A549 (cell line): ENCODE results near the gene SEC61B. TPM values are rescaled to one million over a fixed set of nuclear protein-coding genes. Genes with fewer than 3 reads are reported as not detected.

Experiments used
- ATAC-seq, 2 experiments: fragments of 200-7000 bp in 1 of 2; fragments of >200 bp in 1 of 2; cut with Nextera tagmentation in 1 of 2; cut with Tn5 transposase in 1 of 2; 3 replicates each; pipeline versions ENCODE4 v1.8.0 to v1.9.1; 2018 to 2020; ENCODE audit warnings: mild to moderate bottlenecking in 1 of 2, moderate library complexity in 1 of 2
- CTCF ChIA-PET: fragments of 300-600 bp; sonication (Branson Sonifier 250); formaldehyde crosslinking; extraction: SDS; loops from one replicate; lab custom pipeline; 2021; ENCODE audit warnings: antibody characterized with exemption, inconsistent platforms; lab: Yijun Ruan, JAX
- POLR2A ChIA-PET: fragments of 350-600 bp; formaldehyde crosslinking; extraction: SDS; loops from one replicate; lab custom pipeline; 2021; ENCODE audit warnings: antibody characterized with exemption, inconsistent platforms; lab: Yijun Ruan, JAX
- DNase-seq, 2 experiments: peaks; one replicate each; pipeline versions ENCODE4 v3.0.0 to v3.0.0-alpha.2; 2011 to 2016; ENCODE audit warnings: low read depth in 1 of 2, low spot score in 1 of 2
- FAIRE-seq: peaks from 2 replicates; lab custom pipeline; 2011; peaks lifted over from hg19 to GRCh38; lab: Jason Lieb, UNC
- H3K27ac ChIP-seq, 2 experiments: fragments of >200 bp; sonication (Bioruptor Twin); formaldehyde crosslinking; 3 replicates each; pipeline ENCODE4 v1.5.1; 2016 to 2017
- H3K4me1 ChIP-seq: fragments of >200 bp; sonication (Bioruptor Twin); formaldehyde crosslinking; 3 replicates; pipeline ENCODE4 v1.6.1; 2016
- H3K4me2 ChIP-seq: fragments of >200 bp; sonication (Bioruptor Twin); formaldehyde crosslinking; 3 replicates; pipeline ENCODE4 v1.6.1; 2016
- H3K4me3 ChIP-seq: fragments of >200 bp; sonication (Bioruptor Twin); formaldehyde crosslinking; 3 replicates; pipeline ENCODE4 v1.5.1; 2016
- H3K9me3 ChIP-seq: fragments of >200 bp; sonication (Bioruptor Twin); formaldehyde crosslinking; 3 replicates; pipeline ENCODE4 v1.6.1; 2016
- BCL3 ChIP-seq: fragments of >200 bp; sonication (Bioruptor Twin); formaldehyde crosslinking; IDR thresholded peaks from 3 replicates; pipeline ENCODE4 v1.6.1; 2016
- CBX2 ChIP-seq: fragments of 200-600 bp; sonication (generic); IDR thresholded peaks from 2 replicates; pipeline ENCODE4 v1.6.1; 2016; ENCODE audit warnings: low read depth, mild to moderate bottlenecking, borderline replicate concordance
- CHD2 ChIP-seq: fragments of 150-350 bp; IDR thresholded peaks from 2 replicates; pipeline ENCODE4 v1.6.1; 2014; ENCODE audit warnings: low read length; ENCODE audit not compliant: partially characterized antibody
- CTCF ChIP-seq: fragments of >200 bp; sonication (Bioruptor Twin); formaldehyde crosslinking; IDR thresholded peaks from 3 replicates; pipeline ENCODE4 v1.5.1; 2016
- ELK1 ChIP-seq: fragments of 150-350 bp; IDR thresholded peaks from 2 replicates; pipeline ENCODE4 v1.6.1; 2014; ENCODE audit warnings: low read depth, mild to moderate bottlenecking, low read length
- HEYL ChIP-seq: fragments of 250-450 bp; sonication (Bioruptor Pico); IDR thresholded peaks from 2 replicates; pipeline ENCODE4 v1.8.0; 2021; ENCODE audit warnings: mild to moderate bottlenecking, moderate library complexity
- HOXA7 ChIP-seq: fragments of 250-450 bp; sonication (Bioruptor Pico); IDR thresholded peaks from 2 replicates; pipeline ENCODE4 v1.5.0; 2020; ENCODE audit warnings: mild to moderate bottlenecking, moderate library complexity
- HOXB13 ChIP-seq: fragments of 250-450 bp; sonication (Bioruptor Pico); IDR thresholded peaks from 2 replicates; pipeline ENCODE4 v1.5.0; 2020; ENCODE audit warnings: low read depth, mild to moderate bottlenecking, moderate library complexity
- HOXB5 ChIP-seq: fragments of 250-450 bp; sonication (Bioruptor Pico); IDR thresholded peaks from 2 replicates; pipeline ENCODE4 v1.5.0; 2020; ENCODE audit warnings: mild to moderate bottlenecking, moderate library complexity
- MAX ChIP-seq: IDR thresholded peaks from 2 replicates; pipeline ENCODE4 v1.6.1; 2012
- MAZ ChIP-seq: fragments of 150-350 bp; IDR thresholded peaks from 2 replicates; pipeline ENCODE4 v1.6.1; 2014; ENCODE audit warnings: antibody characterized with exemption, low read depth, low read length, borderline replicate concordance
- NFE2L2 ChIP-seq: fragments of 150-350 bp; conservative IDR thresholded peaks from 2 replicates; pipeline ENCODE4 v1.6.1; 2014; ENCODE audit warnings: low read length
- PBX3 ChIP-seq: IDR thresholded peaks from 2 replicates; pipeline ENCODE4 v1.6.1; 2012
- PHF8 ChIP-seq: fragments of 200-600 bp; sonication (generic); IDR thresholded peaks from 2 replicates; pipeline ENCODE4 v1.6.1; 2016; ENCODE audit warnings: low read depth, mild to moderate bottlenecking, antibody characterized with exemption, moderate library complexity, borderline replicate concordance
- POLR2A ChIP-seq: IDR thresholded peaks from 2 replicates; pipeline ENCODE4 v1.6.1; 2012; ENCODE audit warnings: mild to moderate bottlenecking, low read length
- SREBF2 ChIP-seq: fragments of 450-650 bp; IDR thresholded peaks from 2 replicates; pipeline ENCODE4 v1.6.1; 2014; ENCODE audit warnings: mild to moderate bottlenecking, moderate library complexity
- USF2 ChIP-seq: fragments of 450-650 bp; IDR thresholded peaks from 2 replicates; pipeline ENCODE4 v1.6.1; 2014; ENCODE audit warnings: antibody characterized with exemption
- ZC3H11A ChIP-seq: fragments of 450-650 bp; IDR thresholded peaks from 2 replicates; pipeline ENCODE4 v1.6.1; 2014; ENCODE audit warnings: antibody characterized with exemption, mild to moderate bottlenecking
- ZNF302 ChIP-seq: fragments of 250-450 bp; sonication (Bioruptor Pico); IDR thresholded peaks from 2 replicates; pipeline ENCODE4 v1.9.0; 2021; ENCODE audit warnings: inconsistent platforms, mild to moderate bottlenecking, moderate library complexity
- WGBS: methylation state at CpG from one replicate; pipeline ENCODE4 v1.1.6; 2017; ENCODE audit errors: missing lambda C conversion rate; 5-methylcytosine and 5-hydroxymethylcytosine counted together
- polyA plus RNA-seq, 4 experiments: library from polyadenylated mRNA; depleted of rRNA in 3 of 4; stranded (reverse); fragments of >200 nt; fragmentation: RNase III in 1 of 4; extraction: RNeasy Plus Mini Kit Qiagen cat#74134 plus additional on column Dnase treatment in 1 of 4; gene quantifications; 2 replicates in 3 of 4; 3 replicates in 1 of 4; pipeline ENCODE4 v1.2.3, GENCODE V29; 2011 to 2017

SEC61B gene
- polyA plus RNA-seq, 2 of the 4 experiments (the other 2 are of a cell fraction), result 194 to 275 TPM

GRCh38 chr9:99221266-99221620 is 839 bp upstream of the SEC61B start:
- DNase-seq, result peak in 1 of 2 experiments; percentile 8
- TF ChIP-seq NFE2L2, result no peak
- TF ChIP-seq HOXB13 (CRISPR knock-in tag), result no peak
- no peak for TF ChIP-seq CHD2
- TF ChIP-seq PBX3, result no peak
- no peak for TF ChIP-seq CBX2
- no peak for TF ChIP-seq MAX
- TF ChIP-seq, all 56 proteins: peak for 0
- ChIA-PET CTCF (interaction anchor here (0.7 to 0.8 kb wide), 2 partner anchors 27 to 1155 kb away, joined by 3 read pairs; no protein-coding TSS in a partner anchor), POLR2A (interaction anchor here (0.7 to 1.8 kb wide), 8 partner anchors 8 to 1208 kb away, joined by 3 to 11 read pairs (median 6); no protein-coding TSS in a partner anchor)
- Histone ChIP-seq H3K27ac (peak overlapping the region; percentile 91), H3K4me2 (peak overlapping the region; percentile 76), H3K9me3 (no peaks in the 10 kb centered on the region), H3K4me1 (peaks cover 20% of the 10 kb centered on the region), H3K4me3 (peak overlapping the region; percentile 82)
- FAIRE-seq (no peak), ATAC-seq (no peak; a peak in 1 of 6 replicates)
- 0% methylated on average over 9 of the region's 25 CpGs for WGBS

GRCh38 chr9:99222416-99223270 is 561 bp downstream of the SEC61B start:
- ChIA-PET POLR2A (interaction anchor here (0.5 to 1.8 kb wide), 10 partner anchors 9 to 1102 kb away, joined by 3 to 11 read pairs (median 6); no protein-coding TSS in a partner anchor), CTCF (interaction anchor here (0.6 to 2.2 kb wide), 6 partner anchors 9 to 1102 kb away, joined by 3 to 14 read pairs (median 4); no protein-coding TSS in a partner anchor)
- DNase-seq (no peak), ATAC-seq (peak; percentile 63 to 70; a peak in 4 of 6 replicates), FAIRE-seq (no peak)
- Histone ChIP-seq H3K27ac (peak overlapping the region; percentile 91), H3K4me1 (peaks cover 20% of the 10 kb centered on the region), H3K4me2 (peak overlapping the region; percentile 76), H3K4me3 (peak overlapping the region; percentile 82), H3K9me3 (no peaks in the 10 kb centered on the region)
- WGBS, result 12% methylated on average over 25 of the region's 30 CpGs
- TF ChIP-seq PHF8, result peak; percentile 56; the same call in 1 of the 2 replicates
- no peak for TF ChIP-seq SREBF2

GRCh38 chr9:99224445-99224844 is 2.4 kb downstream of the SEC61B start:
- FAIRE-seq, result no peak
- CTCF ChIA-PET, result no interaction called here
- 76% methylated on average over 2 of the region's 2 CpGs for WGBS

GRCh38 chr9:99226054-99226453 is 4.0 kb downstream of the SEC61B start:
- Histone ChIP-seq H3K9me3 (no peaks in the 10 kb centered on the region), H3K27ac (no peak overlapping the region), H3K4me1 (peaks cover 8% of the 10 kb centered on the region; the same call in 2 of the 3 replicates), H3K4me3 (no peak overlapping the region), H3K4me2 (no peak overlapping the region)
- TF ChIP-seq HOXB5 (CRISPR knock-in tag) (no peak), CTCF (no peak), ZC3H11A (no peak), HOXB13 (CRISPR knock-in tag) (no peak), MAZ (no peak), HOXA7 (CRISPR knock-in tag) (no peak), USF2 (no peak), ELK1 (no peak)
- ChIA-PET CTCF (interaction anchor here (1.3 kb wide), 1 partner anchor 41 kb away, joined by 4 read pairs; no protein-coding TSS in a partner anchor), POLR2A (no interaction called here)
- no peak for FAIRE-seq
- ATAC-seq, result no peak
- 92% methylated on average over 5 of the region's 5 CpGs for WGBS
- no peak for DNase-seq

More at GRCh38 chr9:99224445-99224844, 2.4 kb downstream of the SEC61B start:
- ATAC-seq, result no peak
- Histone ChIP-seq H3K27ac (no peak overlapping the region), H3K4me3 (no peak overlapping the region), H3K9me3 (no peaks in the 10 kb centered on the region), H3K4me2 (peak overlapping the region; percentile 76; the same call in 1 of the 3 replicates), H3K4me1 (peaks cover 20% of the 10 kb centered on the region)
- no peak for TF ChIP-seq BCL3
- no peak for TF ChIP-seq MAZ
- TF ChIP-seq HEYL (CRISPR knock-in tag), result no peak
- TF ChIP-seq ZNF302 (CRISPR knock-in tag), result no peak
- no peak for TF ChIP-seq POLR2A
- TF ChIP-seq CBX2, result no peak
- no peak for TF ChIP-seq HOXA7 (CRISPR knock-in tag)
- DNase-seq, result no peak
- POLR2A ChIA-PET, result no interaction called here
